A549 treated with DMSO at 1 μM for 4 hours (cell line): Measurements from ENCODE around the gene FASTKD3. TPM values are rescaled to one million over a fixed set of nuclear protein-coding genes. Genes with fewer than 3 reads are reported as not detected.

Experiments used
- total RNA-seq: library from RNA; stranded (reverse); fragments of 200-300 nt; extraction: Qiagen RNA extraction; gene quantifications from 5 replicates; pipeline ENCODE4 v1.2.3, GENCODE V29; 2022; ENCODE audit warnings: low read depth

The FASTKD3 gene, protein sequence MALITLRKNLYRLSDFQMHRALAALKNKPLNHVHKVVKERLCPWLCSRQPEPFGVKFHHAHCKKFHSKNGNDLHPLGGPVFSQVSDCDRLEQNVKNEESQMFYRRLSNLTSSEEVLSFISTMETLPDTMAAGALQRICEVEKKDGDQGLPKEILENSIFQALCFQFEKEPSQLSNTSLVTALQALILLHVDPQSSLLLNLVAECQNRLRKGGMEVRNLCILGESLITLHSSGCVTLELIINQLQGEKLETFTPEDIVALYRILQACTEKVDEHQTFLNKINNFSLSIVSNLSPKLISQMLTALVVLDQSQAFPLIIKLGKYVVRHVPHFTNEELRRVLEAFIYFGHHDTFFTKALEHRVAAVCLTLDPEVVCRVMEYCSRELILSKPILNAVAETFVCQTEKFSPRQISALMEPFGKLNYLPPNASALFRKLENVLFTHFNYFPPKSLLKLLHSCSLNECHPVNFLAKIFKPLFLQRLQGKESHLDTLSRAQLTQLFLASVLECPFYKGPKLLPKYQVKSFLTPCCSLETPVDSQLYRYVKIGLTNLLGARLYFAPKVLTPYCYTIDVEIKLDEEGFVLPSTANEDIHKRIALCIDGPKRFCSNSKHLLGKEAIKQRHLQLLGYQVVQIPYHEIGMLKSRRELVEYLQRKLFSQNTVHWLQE
- total RNA-seq = 13.6 to 18.2 TPM (median 16.3 TPM) in 5 replicates

GRCh38 chr5:7868773-7869473, at the start of gene FASTKD3, which contains the start of gene MTRR:
Gene FASTKD3 (minus strand): TSS chr5:7869031. CDS start chr5:7868083, 948 bp downstream.
Gene MTRR (plus strand): TSS chr5:7869148. CDS start chr5:7870795, 1,647 bp downstream.

DNA sequence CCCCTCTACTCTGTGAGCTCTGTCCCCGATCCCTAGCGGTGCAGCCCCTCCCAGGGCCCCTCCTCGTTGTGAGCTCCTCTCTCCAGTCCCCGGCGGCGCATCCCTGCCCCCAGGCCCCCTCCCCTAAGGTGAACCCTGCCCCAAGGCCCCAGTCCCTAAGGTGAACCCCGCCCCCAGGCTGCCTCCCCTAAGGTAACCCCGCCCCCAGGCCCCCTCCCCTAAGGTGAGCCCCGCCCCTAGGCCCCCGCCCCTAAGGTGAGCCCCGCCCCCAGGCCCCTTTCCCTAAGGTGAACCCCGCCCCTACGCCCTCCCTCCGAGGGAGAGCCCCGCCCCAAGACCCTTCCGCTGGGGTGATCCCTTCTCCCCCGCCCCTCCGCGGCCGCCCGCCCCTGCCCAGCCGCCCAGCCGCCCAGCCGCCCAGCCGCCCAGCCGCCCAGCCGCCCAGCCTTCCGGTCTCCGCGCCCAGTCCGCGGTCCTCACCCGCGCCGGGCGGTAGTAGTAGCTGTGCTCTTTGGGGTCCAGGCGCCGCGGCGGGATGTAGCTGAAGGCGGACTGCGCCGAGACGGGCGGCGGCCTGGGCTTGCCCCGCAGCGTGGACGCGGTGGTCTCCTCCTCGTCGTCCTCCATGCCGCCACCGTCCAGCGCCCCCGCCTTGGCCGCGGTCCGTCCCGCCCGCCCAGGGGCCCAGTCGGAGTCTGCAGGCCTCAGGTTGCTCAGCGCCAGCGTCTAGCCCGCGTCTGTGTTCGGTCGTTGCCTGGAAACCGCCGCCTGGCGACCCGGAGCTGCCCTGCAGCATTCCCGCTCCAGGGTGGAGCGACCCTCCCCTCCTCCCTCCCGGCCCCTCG, 18.2 kb downstream of the FASTKD3 start, which contains the start of gene CFAP90:
Gene CFAP90 (minus strand): TSS at position 739 of the 845 bp plus-strand sequence. CDS start 112 bp downstream, at position 627.

Other genes starting within 250 kb of the FASTKD3 start
- gene CFAP90, start 17.9 kb downstream of the FASTKD3 start, total RNA-seq = 0.41 to 0.64 TPM (median 0.55 TPM) in 5 replicates
- 29.2 to 36.3 TPM (median 35.5 TPM) in 5 replicates for gene MTRR, start 117 bp upstream of the FASTKD3 start, total RNA-seq